D721Med (cell line): ENCODE data around the gene VPS13D.

Source experiments
- DNase-seq: peaks from one replicate; pipeline ENCODE4 v3.0.0; 2011; ENCODE audit warnings: low spot score; ENCODE audit not compliant: insufficient read length
- FAIRE-seq: peaks from 2 replicates; lab custom pipeline; 2011; peaks lifted over from hg19 to GRCh38; lab: Jason Lieb, UNC
- TF ChIP-seq, protein P1 (sequence below): IDR thresholded peaks from 2 replicates; pipeline ENCODE4 v1.5.1; 2012; ENCODE audit warnings: mild to moderate bottlenecking, control low read depth; ENCODE audit not compliant: insufficient read depth; ENCODE audit errors: missing control alignments

VPS13D gene

DNA sequence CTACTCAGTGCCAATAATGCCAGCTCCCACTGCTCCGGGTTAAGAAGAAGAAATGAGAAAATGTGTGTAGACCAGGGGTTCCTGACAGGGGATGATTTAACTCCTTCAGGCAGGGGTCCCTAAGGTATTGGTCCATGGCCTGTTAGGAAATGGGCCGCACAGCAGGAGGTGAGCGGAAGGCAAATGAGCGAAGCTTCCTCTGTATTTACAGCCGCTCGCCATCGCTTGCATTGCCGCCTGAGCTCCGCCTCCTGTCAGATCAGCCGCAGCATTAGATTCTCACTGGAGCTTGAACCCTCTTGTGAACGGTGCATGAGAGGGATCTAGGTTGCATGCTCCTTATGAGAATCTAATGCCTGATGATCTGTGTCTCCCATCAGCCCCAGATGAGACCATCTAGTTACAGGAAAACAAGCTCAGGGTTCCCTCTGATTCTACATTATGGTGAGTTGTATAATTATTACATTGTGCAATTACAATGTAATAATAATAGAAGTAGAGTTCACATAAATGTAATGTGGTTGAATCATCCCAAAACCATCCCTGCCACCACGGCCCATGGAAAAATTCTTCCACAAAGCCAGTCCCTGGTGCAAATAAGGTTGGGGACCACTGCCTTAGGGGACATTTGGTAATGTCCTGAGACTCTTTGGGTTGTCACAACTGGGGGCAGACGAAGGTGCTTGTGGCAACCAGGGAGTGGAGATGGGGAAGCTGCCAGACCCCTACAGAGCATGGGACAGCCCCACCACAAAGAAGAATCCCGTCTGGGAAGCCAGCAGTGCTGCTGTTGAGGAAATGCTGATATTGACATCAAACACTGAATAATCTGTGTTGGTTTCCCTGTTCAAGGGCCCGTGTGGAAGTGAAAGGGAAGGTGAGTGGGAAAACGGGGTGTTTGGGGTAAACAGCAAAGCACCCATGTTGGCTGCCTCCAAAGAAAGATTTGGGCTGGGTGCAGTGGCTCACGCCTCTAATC is 327.4 kb downstream of the VPS13D start:
- FAIRE-seq (no peak), DNase-seq (no peak)
- TF ChIP-seq, protein P1, sequence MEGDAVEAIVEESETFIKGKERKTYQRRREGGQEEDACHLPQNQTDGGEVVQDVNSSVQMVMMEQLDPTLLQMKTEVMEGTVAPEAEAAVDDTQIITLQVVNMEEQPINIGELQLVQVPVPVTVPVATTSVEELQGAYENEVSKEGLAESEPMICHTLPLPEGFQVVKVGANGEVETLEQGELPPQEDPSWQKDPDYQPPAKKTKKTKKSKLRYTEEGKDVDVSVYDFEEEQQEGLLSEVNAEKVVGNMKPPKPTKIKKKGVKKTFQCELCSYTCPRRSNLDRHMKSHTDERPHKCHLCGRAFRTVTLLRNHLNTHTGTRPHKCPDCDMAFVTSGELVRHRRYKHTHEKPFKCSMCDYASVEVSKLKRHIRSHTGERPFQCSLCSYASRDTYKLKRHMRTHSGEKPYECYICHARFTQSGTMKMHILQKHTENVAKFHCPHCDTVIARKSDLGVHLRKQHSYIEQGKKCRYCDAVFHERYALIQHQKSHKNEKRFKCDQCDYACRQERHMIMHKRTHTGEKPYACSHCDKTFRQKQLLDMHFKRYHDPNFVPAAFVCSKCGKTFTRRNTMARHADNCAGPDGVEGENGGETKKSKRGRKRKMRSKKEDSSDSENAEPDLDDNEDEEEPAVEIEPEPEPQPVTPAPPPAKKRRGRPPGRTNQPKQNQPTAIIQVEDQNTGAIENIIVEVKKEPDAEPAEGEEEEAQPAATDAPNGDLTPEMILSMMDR: no peak

DNA sequence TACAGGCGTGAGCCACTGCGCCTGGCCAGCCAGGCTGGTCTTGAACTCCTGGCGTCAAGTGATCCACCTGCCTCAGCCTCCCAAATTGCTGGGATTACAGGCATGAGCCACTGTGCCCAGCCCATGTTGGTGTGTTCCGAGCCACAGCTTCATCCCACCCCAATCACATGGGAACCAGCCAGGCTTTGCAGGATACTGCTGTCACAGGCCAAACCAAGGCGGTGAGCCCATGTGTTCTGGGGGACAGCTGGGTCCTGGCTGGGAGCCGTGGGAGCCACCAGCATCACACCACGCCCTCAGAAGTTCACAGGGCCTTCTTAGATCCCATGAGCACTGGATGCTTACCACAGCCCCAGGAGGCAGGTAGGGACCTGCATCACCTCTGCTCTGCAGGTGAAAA is 331.3 kb downstream of the VPS13D start:
- TF ChIP-seq, protein P1: no peak
- DNase-seq: no peak
- no peak for FAIRE-seq
